ENCODE data around the gene F10.

The F10 gene

GRCh38 chr13:113184568-113185440 lies 62.2 kb downstream of the F10 start:
- Histone ChIP-seq H3K4me3 (ENCODE audit: low read length in 2 of 2) (no peak overlapping the region), H3K9me3 (ENCODE audit: control insufficient read depth in 2 of 2, low read length in 2 of 2) (no peaks in the 10 kb centered on the region), H3K4me1 (ENCODE audit: control insufficient read depth in 2 of 2, insufficient read depth in 2 of 2, low read length in 2 of 2) (no peaks in the 10 kb centered on the region), H3K9ac (ENCODE audit: low read depth in 1 of 2, low read length in 2 of 2) (no peak overlapping the region), H3K36me3 (ENCODE audit: control insufficient read depth in 2 of 2, insufficient read depth in 2 of 2, low read length in 2 of 2) (peaks cover 43 to 48% of the 10 kb centered on the region in 2 donors), H3K27ac (ENCODE audit: low read depth in 2 of 2, low read length in 2 of 2) (no peak overlapping the region), H3K27me3 (ENCODE audit: control insufficient read depth in 2 of 2, insufficient read depth in 2 of 2, low read length in 2 of 2) (no peaks in the 10 kb centered on the region)

GRCh38 chr13:113186061-113186900 lies 63.7 kb downstream of the F10 start:
- Histone ChIP-seq H3K27me3 (ENCODE audit: control insufficient read depth in 2 of 2, insufficient read depth in 2 of 2, low read length in 2 of 2) (no peaks in the 10 kb centered on the region), H3K9me3 (ENCODE audit: control insufficient read depth in 2 of 2, low read length in 2 of 2) (no peaks in the 10 kb centered on the region), H3K9ac (ENCODE audit: low read depth in 1 of 2, low read length in 2 of 2) (no peak overlapping the region), H3K4me1 (ENCODE audit: control insufficient read depth in 2 of 2, insufficient read depth in 2 of 2, low read length in 2 of 2) (no peaks in the 10 kb centered on the region), H3K4me3 (ENCODE audit: low read length in 2 of 2) (peak overlapping the region in 1 of 2 donors; percentile 22), H3K27ac (ENCODE audit: low read depth in 2 of 2, low read length in 2 of 2) (peak overlapping the region in 1 of 2 donors; percentile 16), H3K36me3 (ENCODE audit: control insufficient read depth in 2 of 2, insufficient read depth in 2 of 2, low read length in 2 of 2) (peaks cover 34% of the 10 kb centered on the region in 2 donors)

- peak overlapping the region in 1 of 2 donors; percentile 26 for H3K27ac ChIP-seq (ENCODE audit: low read depth in 2 of 2, low read length in 2 of 2)
- H3K4me1 ChIP-seq (ENCODE audit: control insufficient read depth in 2 of 2, insufficient read depth in 2 of 2, low read length in 2 of 2): no peaks in the 10 kb centered on the region
- H3K9me3 ChIP-seq (ENCODE audit: control insufficient read depth in 2 of 2, low read length in 2 of 2): no peaks in the 10 kb centered on the region
- H3K4me3 ChIP-seq (ENCODE audit: low read length in 2 of 2): no peak overlapping the region
- peaks cover 31 to 33% of the 10 kb centered on the region in 2 donors for H3K36me3 ChIP-seq (ENCODE audit: control insufficient read depth in 2 of 2, insufficient read depth in 2 of 2, low read length in 2 of 2)
- H3K9ac ChIP-seq (ENCODE audit: low read depth in 1 of 2, low read length in 2 of 2): no peak overlapping the region
- no peaks in the 10 kb centered on the region for H3K27me3 ChIP-seq (ENCODE audit: control insufficient read depth in 2 of 2, insufficient read depth in 2 of 2, low read length in 2 of 2)
These were observed 64.7 kb downstream of the F10 start for GRCh38 chr13:113187263-113187669.

- peaks cover 34 to 40% of the 10 kb centered on the region in 2 donors for H3K36me3 ChIP-seq (ENCODE audit: control insufficient read depth in 2 of 2, insufficient read depth in 2 of 2, low read length in 2 of 2)
These were observed 65.5 kb downstream of the F10 start for GRCh38 chr13:113187883-113188665.

GRCh38 chr13:113190181-113190580 lies 67.6 kb downstream of the F10 start:
- Histone ChIP-seq H3K27me3 (ENCODE audit: control insufficient read depth in 2 of 2, insufficient read depth in 2 of 2, low read length in 2 of 2) (no peaks in the 10 kb centered on the region), H3K27ac (ENCODE audit: low read depth in 2 of 2, low read length in 2 of 2) (no peak overlapping the region), H3K4me1 (ENCODE audit: control insufficient read depth in 2 of 2, insufficient read depth in 2 of 2, low read length in 2 of 2) (no peaks in the 10 kb centered on the region), H3K36me3 (ENCODE audit: control insufficient read depth in 2 of 2, insufficient read depth in 2 of 2, low read length in 2 of 2) (peaks cover 39 to 50% of the 10 kb centered on the region in 2 donors), H3K9ac (ENCODE audit: low read depth in 1 of 2, low read length in 2 of 2) (no peak overlapping the region), H3K9me3 (ENCODE audit: control insufficient read depth in 2 of 2, low read length in 2 of 2) (no peaks in the 10 kb centered on the region), H3K4me3 (ENCODE audit: low read length in 2 of 2) (no peak overlapping the region)

More at GRCh38 chr13:113187883-113188665, 65.5 kb downstream of the F10 start:
- no peaks in the 10 kb centered on the region for H3K4me1 ChIP-seq (ENCODE audit: control insufficient read depth in 2 of 2, insufficient read depth in 2 of 2, low read length in 2 of 2)
- H3K27me3 ChIP-seq (ENCODE audit: control insufficient read depth in 2 of 2, insufficient read depth in 2 of 2, low read length in 2 of 2): no peaks in the 10 kb centered on the region
- no peak overlapping the region for H3K27ac ChIP-seq (ENCODE audit: low read depth in 2 of 2, low read length in 2 of 2)
- H3K9me3 ChIP-seq (ENCODE audit: control insufficient read depth in 2 of 2, low read length in 2 of 2): no peaks in the 10 kb centered on the region
- H3K9ac ChIP-seq (ENCODE audit: low read depth in 1 of 2, low read length in 2 of 2): no peak overlapping the region
- no peak overlapping the region for H3K4me3 ChIP-seq (ENCODE audit: low read length in 2 of 2)

- Histone ChIP-seq H3K9me3 (ENCODE audit: control insufficient read depth in 2 of 2, low read length in 2 of 2) (no peaks in the 10 kb centered on the region), H3K36me3 (ENCODE audit: control insufficient read depth in 2 of 2, insufficient read depth in 2 of 2, low read length in 2 of 2) (peaks cover 51 to 59% of the 10 kb centered on the region in 2 donors), H3K4me1 (ENCODE audit: control insufficient read depth in 2 of 2, insufficient read depth in 2 of 2, low read length in 2 of 2) (no peaks in the 10 kb centered on the region), H3K4me3 (ENCODE audit: low read length in 2 of 2) (no peak overlapping the region), H3K27me3 (ENCODE audit: control insufficient read depth in 2 of 2, insufficient read depth in 2 of 2, low read length in 2 of 2) (no peaks in the 10 kb centered on the region), H3K9ac (ENCODE audit: low read depth in 1 of 2, low read length in 2 of 2) (no peak overlapping the region), H3K27ac (ENCODE audit: low read depth in 2 of 2, low read length in 2 of 2) (no peak overlapping the region)
These were observed 69.7 kb downstream of the F10 start for GRCh38 chr13:113192279-113192678.

GRCh38 chr13:113192902-113193301 lies 70.3 kb downstream of the F10 start:
- no peaks in the 10 kb centered on the region for H3K4me1 ChIP-seq (ENCODE audit: control insufficient read depth in 2 of 2, insufficient read depth in 2 of 2, low read length in 2 of 2)
- no peak overlapping the region for H3K4me3 ChIP-seq (ENCODE audit: low read length in 2 of 2)
- no peaks in the 10 kb centered on the region for H3K9me3 ChIP-seq (ENCODE audit: control insufficient read depth in 2 of 2, low read length in 2 of 2)
- no peak overlapping the region for H3K9ac ChIP-seq (ENCODE audit: low read depth in 1 of 2, low read length in 2 of 2)
- H3K27me3 ChIP-seq (ENCODE audit: control insufficient read depth in 2 of 2, insufficient read depth in 2 of 2, low read length in 2 of 2): no peaks in the 10 kb centered on the region
- no peak overlapping the region for H3K27ac ChIP-seq (ENCODE audit: low read depth in 2 of 2, low read length in 2 of 2)
- peaks cover 53 to 64% of the 10 kb centered on the region in 2 donors for H3K36me3 ChIP-seq (ENCODE audit: control insufficient read depth in 2 of 2, insufficient read depth in 2 of 2, low read length in 2 of 2)

GRCh38 chr13:113195360-113195759 lies 72.8 kb downstream of the F10 start:
- H3K36me3 ChIP-seq (ENCODE audit: control insufficient read depth in 2 of 2, insufficient read depth in 2 of 2, low read length in 2 of 2): peaks cover 52 to 78% of the 10 kb centered on the region in 2 donors
- no peaks in the 10 kb centered on the region for H3K4me1 ChIP-seq (ENCODE audit: control insufficient read depth in 2 of 2, insufficient read depth in 2 of 2, low read length in 2 of 2)
- no peak overlapping the region for H3K4me3 ChIP-seq (ENCODE audit: low read length in 2 of 2)
- H3K27me3 ChIP-seq (ENCODE audit: control insufficient read depth in 2 of 2, insufficient read depth in 2 of 2, low read length in 2 of 2): no peaks in the 10 kb centered on the region
- H3K9ac ChIP-seq (ENCODE audit: low read depth in 1 of 2, low read length in 2 of 2): no peak overlapping the region
- H3K9me3 ChIP-seq (ENCODE audit: control insufficient read depth in 2 of 2, low read length in 2 of 2): no peaks in the 10 kb centered on the region
- no peak overlapping the region for H3K27ac ChIP-seq (ENCODE audit: low read depth in 2 of 2, low read length in 2 of 2)

GRCh38 chr13:113196970-113197737 lies 74.6 kb downstream of the F10 start:
- H3K4me3 ChIP-seq (ENCODE audit: low read length in 2 of 2): no peak overlapping the region
- peaks cover 53 to 72% of the 10 kb centered on the region in 2 donors for H3K36me3 ChIP-seq (ENCODE audit: control insufficient read depth in 2 of 2, insufficient read depth in 2 of 2, low read length in 2 of 2)
- no peaks in the 10 kb centered on the region for H3K9me3 ChIP-seq (ENCODE audit: control insufficient read depth in 2 of 2, low read length in 2 of 2)
- no peaks in the 10 kb centered on the region for H3K4me1 ChIP-seq (ENCODE audit: control insufficient read depth in 2 of 2, insufficient read depth in 2 of 2, low read length in 2 of 2)
- H3K27me3 ChIP-seq (ENCODE audit: control insufficient read depth in 2 of 2, insufficient read depth in 2 of 2, low read length in 2 of 2): no peaks in the 10 kb centered on the region
- no peak overlapping the region for H3K27ac ChIP-seq (ENCODE audit: low read depth in 2 of 2, low read length in 2 of 2)
- H3K9ac ChIP-seq (ENCODE audit: low read depth in 1 of 2, low read length in 2 of 2): no peak overlapping the region

All from mucosa of rectum (tissue), 2 donors.